ENCODE data around the gene GALNT15.

Gene GALNT15

DNA sequence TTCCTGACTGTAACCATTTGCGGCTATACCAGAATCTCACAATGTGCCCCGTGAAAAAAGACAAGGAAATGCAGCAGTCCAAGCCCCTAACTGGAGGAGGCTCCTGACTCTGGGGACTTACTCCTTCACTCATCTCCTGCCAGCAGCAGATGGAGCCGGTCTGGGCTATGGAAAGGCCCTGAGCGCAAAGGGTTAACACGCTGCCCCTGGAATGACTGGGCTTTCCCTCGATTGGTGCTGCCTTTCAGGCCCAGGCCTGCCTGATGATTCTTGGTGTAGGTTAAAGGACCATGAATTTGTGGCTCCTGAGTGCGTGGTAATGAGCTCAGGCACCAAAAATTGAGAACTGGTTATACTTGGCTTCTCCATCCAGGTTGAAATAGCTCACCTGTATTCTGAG is 42.3 kb upstream of the GALNT15 start:
- H3K27me3 ChIP-seq (ENCODE audit: low read depth, low read length), result no peaks in the 10 kb centered on the region
- no peak overlapping the region for H3K27ac ChIP-seq (ENCODE audit: low read length)
- H3K9me3 ChIP-seq (ENCODE audit: insufficient read depth, low read length), result no peaks in the 10 kb centered on the region
- no peak overlapping the region for H3K4me2 ChIP-seq (ENCODE audit: low read length)
- H2AFZ ChIP-seq (ENCODE audit: low read depth, low read length), result no peak overlapping the region
- no peak overlapping the region for H3K4me3 ChIP-seq (ENCODE audit: low read length)
- H3K36me3 ChIP-seq (replicated peaks; ENCODE audit: low read depth, low read length), result no peaks in the 10 kb centered on the region
- H3K4me1 ChIP-seq (ENCODE audit: low read length), result no peaks in the 10 kb centered on the region
- no peak overlapping the region for H3K9ac ChIP-seq (ENCODE audit: low read length)
- no peaks in the 10 kb centered on the region for H4K20me1 ChIP-seq (ENCODE audit: insufficient read depth, low read length)
- TF ChIP-seq CTCF (IDR thresholded peaks at IDR 0.05; ENCODE audit: low read depth, low read length) (no peak), EZH2phosphoT487 (IDR thresholded peaks at IDR 0.05; ENCODE audit: low read depth) (no peak)
- no peaks in the 10 kb centered on the region for H3K79me2 ChIP-seq (ENCODE audit: low read length)

DNA sequence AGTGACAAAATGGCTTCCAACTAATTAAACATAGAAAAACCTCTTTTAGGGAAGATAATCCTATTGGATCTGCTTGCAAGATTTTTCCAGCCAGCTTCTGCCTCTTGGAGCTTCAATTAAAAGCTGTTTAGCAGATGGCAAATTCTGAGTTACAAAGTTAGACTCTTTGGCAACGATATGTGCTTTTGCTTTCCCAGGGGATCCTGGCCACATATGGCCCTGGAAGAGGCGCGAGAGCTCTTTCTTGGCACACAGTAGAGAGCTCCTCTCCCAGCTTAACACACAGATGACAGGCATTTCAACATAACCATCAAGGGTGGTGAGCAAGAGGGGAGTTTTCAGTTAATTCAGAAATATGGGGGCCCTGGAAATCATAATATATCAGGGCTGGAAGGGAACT is 41.6 kb upstream of the GALNT15 start:
- Histone ChIP-seq H2AFZ (ENCODE audit: low read depth, low read length) (no peak overlapping the region), H3K9ac (ENCODE audit: low read length) (no peak overlapping the region), H3K79me2 (ENCODE audit: low read length) (no peaks in the 10 kb centered on the region), H3K27ac (ENCODE audit: low read length) (no peak overlapping the region), H3K4me1 (ENCODE audit: low read length) (no peaks in the 10 kb centered on the region), H3K27me3 (ENCODE audit: low read depth, low read length) (no peaks in the 10 kb centered on the region), H4K20me1 (ENCODE audit: insufficient read depth, low read length) (no peaks in the 10 kb centered on the region), H3K9me3 (ENCODE audit: insufficient read depth, low read length) (no peaks in the 10 kb centered on the region), H3K36me3 (replicated peaks; ENCODE audit: low read depth, low read length) (no peaks in the 10 kb centered on the region), H3K4me3 (ENCODE audit: low read length) (no peak overlapping the region), H3K4me2 (ENCODE audit: low read length) (no peak overlapping the region)
- no peak for TF ChIP-seq EZH2phosphoT487 (IDR thresholded peaks at IDR 0.05; ENCODE audit: low read depth)
- TF ChIP-seq CTCF (IDR thresholded peaks at IDR 0.05; ENCODE audit: low read depth, low read length), result no peak

DNA sequence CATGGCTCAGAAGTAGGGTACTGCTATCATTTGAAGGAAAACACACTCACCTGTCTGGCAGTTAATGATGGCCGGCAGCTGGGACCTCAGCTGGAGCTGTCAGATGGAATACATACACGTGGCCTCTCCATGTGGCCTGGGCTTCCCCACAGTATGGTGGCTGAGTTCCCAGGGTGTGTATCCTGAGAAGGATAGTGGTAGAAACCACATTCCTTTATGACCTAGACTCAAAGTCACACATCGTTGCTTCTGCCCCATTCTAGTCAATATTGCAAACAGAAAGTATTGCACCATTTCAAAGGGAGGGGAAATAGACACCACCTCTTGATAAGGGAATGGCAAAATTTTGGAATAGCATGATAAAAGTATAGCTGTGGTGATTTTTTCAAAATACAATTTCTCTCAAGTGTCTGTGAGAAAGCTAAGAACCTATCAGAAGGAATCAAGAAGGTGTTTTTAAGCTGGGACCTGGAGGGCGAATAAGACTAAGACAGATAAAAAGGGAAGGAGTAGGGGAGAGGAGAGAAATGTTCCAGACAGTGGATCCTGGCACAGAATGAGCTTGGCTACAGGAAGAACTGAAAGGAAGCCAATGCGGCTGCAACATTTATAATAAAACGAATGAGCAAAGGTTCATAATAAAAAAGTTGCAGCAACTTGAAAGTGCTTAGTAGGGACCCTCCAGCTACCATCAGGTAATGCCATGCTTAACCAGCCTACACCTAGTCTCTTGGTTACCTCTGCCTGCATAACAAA is 40.1 kb upstream of the GALNT15 start:
- no peaks in the 10 kb centered on the region for H3K9me3 ChIP-seq (ENCODE audit: insufficient read depth, low read length)
- H3K79me2 ChIP-seq (ENCODE audit: low read length), result no peaks in the 10 kb centered on the region
- H3K27ac ChIP-seq (ENCODE audit: low read length), result no peak overlapping the region
- no peak overlapping the region for H3K4me3 ChIP-seq (ENCODE audit: low read length)
- no peaks in the 10 kb centered on the region for H3K27me3 ChIP-seq (ENCODE audit: low read depth, low read length)
- no peak overlapping the region for H3K4me2 ChIP-seq (ENCODE audit: low read length)
- H3K36me3 ChIP-seq (replicated peaks; ENCODE audit: low read depth, low read length), result no peaks in the 10 kb centered on the region
- H4K20me1 ChIP-seq (ENCODE audit: insufficient read depth, low read length), result no peaks in the 10 kb centered on the region
- no peaks in the 10 kb centered on the region for H3K4me1 ChIP-seq (ENCODE audit: low read length)
- TF ChIP-seq EZH2phosphoT487 (IDR thresholded peaks at IDR 0.05; ENCODE audit: low read depth), result no peak
- TF ChIP-seq CTCF (IDR thresholded peaks at IDR 0.05; ENCODE audit: low read depth, low read length), result no peak
- H2AFZ ChIP-seq (ENCODE audit: low read depth, low read length), result no peak overlapping the region
- H3K9ac ChIP-seq (ENCODE audit: low read length), result no peak overlapping the region

DNA sequence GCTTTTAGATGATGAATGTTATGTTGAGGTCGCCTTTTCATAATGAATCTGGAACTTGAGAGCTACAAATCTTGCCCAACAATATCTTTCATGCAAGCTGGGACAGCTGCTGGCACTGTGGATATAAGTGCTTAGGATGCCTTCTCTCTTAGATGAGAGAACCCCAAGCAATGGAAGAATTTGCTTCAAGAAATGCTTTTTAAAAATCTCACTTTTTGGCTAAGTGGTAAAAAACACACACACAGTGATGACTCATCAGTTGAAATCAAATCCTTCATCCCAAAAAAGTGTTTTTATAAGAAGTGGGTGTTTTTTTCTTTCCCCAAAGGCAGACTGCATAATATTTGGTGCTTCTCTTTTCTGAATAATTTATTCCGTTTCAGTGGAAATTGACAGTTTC is 38.4 kb upstream of the GALNT15 start:
- no peaks in the 10 kb centered on the region for H3K36me3 ChIP-seq (replicated peaks; ENCODE audit: low read depth, low read length)
- no peak overlapping the region for H3K9ac ChIP-seq (ENCODE audit: low read length)
- no peaks in the 10 kb centered on the region for H3K79me2 ChIP-seq (ENCODE audit: low read length)
- H3K27me3 ChIP-seq (ENCODE audit: low read depth, low read length), result no peaks in the 10 kb centered on the region
- no peaks in the 10 kb centered on the region for H4K20me1 ChIP-seq (ENCODE audit: insufficient read depth, low read length)
- no peak overlapping the region for H3K4me3 ChIP-seq (ENCODE audit: low read length)
- H3K4me2 ChIP-seq (ENCODE audit: low read length), result no peak overlapping the region
- no peak for TF ChIP-seq CTCF (IDR thresholded peaks at IDR 0.05; ENCODE audit: low read depth, low read length)
- TF ChIP-seq EZH2phosphoT487 (IDR thresholded peaks at IDR 0.05; ENCODE audit: low read depth), result no peak
- no peaks in the 10 kb centered on the region for H3K4me1 ChIP-seq (ENCODE audit: low read length)
- no peaks in the 10 kb centered on the region for H3K9me3 ChIP-seq (ENCODE audit: insufficient read depth, low read length)
- no peak overlapping the region for H3K27ac ChIP-seq (ENCODE audit: low read length)
- no peak overlapping the region for H2AFZ ChIP-seq (ENCODE audit: low read depth, low read length)
